Measurements from ENCODE around the gene UBE2K. TPM values are rescaled to one million over a fixed set of nuclear protein-coding genes. Genes with fewer than 3 reads are reported as not detected.

The UBE2K gene
- total and polyA plus RNA-seq, 2 donors (not counting 1 experiment from before 2014, with no cell fraction given): 19.3 to 51.0 TPM

GRCh38 chr4:39802005-39802404, 104.1 kb downstream of the UBE2K start:
- no peak overlapping the region for H3K4me2 ChIP-seq (replicated peaks; ENCODE audit: low read depth, low read length, poor library complexity, severe bottlenecking)
- no peak overlapping the region for H3K27ac ChIP-seq (ENCODE audit: low read length in 2 of 2)
- no peak overlapping the region for H3K4me3 ChIP-seq (ENCODE audit: control extremely low read depth in 1 of 5, extremely low read depth in 1 of 5, insufficient read depth in 1 of 5, low read depth in 2 of 5, low read length in 4 of 5)
- Mint-ChIP-seq H3K4me1 (no peaks in the 10 kb centered on the region), H3K9me3 (ENCODE audit: insufficient read depth) (no peaks in the 10 kb centered on the region), H3K4me3 (no peak overlapping the region), H3K27me3 (no peaks in the 10 kb centered on the region), H3K27ac (no peak overlapping the region)
- DNase-seq: no peak
- 93% methylated on average over 4 of the region's 4 CpGs for WGBS (ENCODE audit: insufficient coverage)
- no peaks in the 10 kb centered on the region for H3K27me3 ChIP-seq (replicated peaks in 1 of 4; ENCODE audit: control extremely low read depth in 1 of 4, control insufficient read depth in 3 of 4, insufficient read depth in 4 of 4, low read length in 3 of 4)
- H2AFZ ChIP-seq (ENCODE audit: insufficient read depth, low read depth, low read length, poor library complexity, severe bottlenecking): no peak overlapping the region
- no peaks in the 10 kb centered on the region for H3K4me1 ChIP-seq (ENCODE audit: control insufficient read depth in 2 of 2, insufficient read depth in 2 of 2, low read length in 2 of 2)
- ChIA-PET POLR2A (no interaction called here), CTCF (no interaction called here)
- intact Hi-C loops (cut with micrococcal nuclease): no loop called here
- no peaks in the 10 kb centered on the region for H4K20me1 ChIP-seq (ENCODE audit: control insufficient read depth, insufficient read depth, low read length, poor library complexity, severe bottlenecking)
- H3K36me3 ChIP-seq (replicated peaks in 1 of 2; ENCODE audit: control extremely low read depth in 1 of 2, control insufficient read depth in 1 of 2, extremely low read depth in 1 of 2, insufficient read depth in 2 of 2, low read length in 1 of 2): no peaks in the 10 kb centered on the region
- no peak for TF ChIP-seq CTCF (IDR thresholded peaks at IDR 0.05)
- TF ChIP-seq EZH2 (IDR thresholded peaks at IDR 0.05; ENCODE audit: borderline replicate concordance, insufficient read depth, low read depth, low read length, poor library complexity, severe bottlenecking): no peak
- no peaks in the 10 kb centered on the region for H3K79me2 ChIP-seq (ENCODE audit: control insufficient read depth, insufficient read depth, low read length)
- no peak for ATAC-seq (ENCODE audit: low read depth)
- no peak overlapping the region for H3K9ac ChIP-seq (ENCODE audit: low read length)
- no peaks in the 10 kb centered on the region for H3K9me3 ChIP-seq (ENCODE audit: control extremely low read depth in 1 of 3, control insufficient read depth in 2 of 3, insufficient read depth in 1 of 3, low read length in 2 of 3)

GRCh38 chr4:39808231-39808749, 110.4 kb downstream of the UBE2K start:
- H3K4me3 Mint-ChIP-seq: no peak overlapping the region
- no peaks in the 10 kb centered on the region for H3K4me1 Mint-ChIP-seq
- Histone ChIP-seq H4K20me1 (ENCODE audit: control insufficient read depth, insufficient read depth, low read length, poor library complexity, severe bottlenecking) (no peaks in the 10 kb centered on the region), H3K4me1 (ENCODE audit: control insufficient read depth in 2 of 2, insufficient read depth in 2 of 2, low read length in 2 of 2) (no peaks in the 10 kb centered on the region), H3K36me3 (replicated peaks in 1 of 2; ENCODE audit: control extremely low read depth in 1 of 2, control insufficient read depth in 1 of 2, extremely low read depth in 1 of 2, insufficient read depth in 2 of 2, low read length in 1 of 2) (no peaks in the 10 kb centered on the region), H2AFZ (ENCODE audit: insufficient read depth, low read depth, low read length, poor library complexity, severe bottlenecking) (no peak overlapping the region), H3K9ac (ENCODE audit: low read length) (no peak overlapping the region), H3K27ac (ENCODE audit: low read length in 2 of 2) (no peak overlapping the region), H3K9me3 (ENCODE audit: control extremely low read depth in 1 of 3, control insufficient read depth in 2 of 3, insufficient read depth in 1 of 3, low read length in 2 of 3) (peaks cover 0 to 7% (median 0%) of the 10 kb centered on the region in 3 donors), H3K4me2 (replicated peaks; ENCODE audit: low read depth, low read length, poor library complexity, severe bottlenecking) (no peak overlapping the region), H3K79me2 (ENCODE audit: control insufficient read depth, insufficient read depth, low read length) (no peaks in the 10 kb centered on the region), H3K27me3 (replicated peaks in 1 of 4; ENCODE audit: control extremely low read depth in 1 of 4, control insufficient read depth in 3 of 4, insufficient read depth in 4 of 4, low read length in 3 of 4) (no peaks in the 10 kb centered on the region), H3K4me3 (ENCODE audit: control extremely low read depth in 1 of 5, extremely low read depth in 1 of 5, insufficient read depth in 1 of 5, low read depth in 2 of 5, low read length in 4 of 5) (no peak overlapping the region)
- no peaks in the 10 kb centered on the region for H3K9me3 Mint-ChIP-seq (ENCODE audit: insufficient read depth)
- ATAC-seq (ENCODE audit: low read depth) (no peak), DNase-seq (no peak)
- no peaks in the 10 kb centered on the region for H3K27me3 Mint-ChIP-seq
- H3K27ac Mint-ChIP-seq: no peak overlapping the region
- 91% methylated on average over 3 of the region's 8 CpGs for WGBS (ENCODE audit: insufficient coverage)
- TF ChIP-seq EZH2 (IDR thresholded peaks at IDR 0.05; ENCODE audit: borderline replicate concordance, insufficient read depth, low read depth, low read length, poor library complexity, severe bottlenecking) (no peak), CTCF (IDR thresholded peaks at IDR 0.05) (no peak)
- ChIA-PET CTCF (interaction anchor here (0.6 kb wide), 1 partner anchor 68 kb away, joined by 3 read pairs; no protein-coding TSS in a partner anchor), POLR2A (no interaction called here)
- intact Hi-C loops (cut with micrococcal nuclease): no loop called here
